ENCODE data around the gene ITGAL.
A peak's percentile ranks its signal among the peaks of the same experiment; 100 is the strongest.

ITGAL gene

GRCh38 chr16:30472328-30472942 lies at the start of gene ITGAL:
ITGAL (plus strand) TSS chr16:30472742; CDS start chr16:30472838, 96 bp downstream.
- peaks cover 44% of the 10 kb centered on the region for H3K4me1 Mint-ChIP-seq (ENCODE audit: low read depth)
- H3K36me3 Mint-ChIP-seq (ENCODE audit: low read depth), result peaks cover 43% of the 10 kb centered on the region
- peak within 1 kb of the TSS; percentile 100 for H3K4me3 Mint-ChIP-seq
- peak within 1 kb of the TSS; percentile 98 for H3K27ac Mint-ChIP-seq
- no peaks in the 10 kb centered on the region for H3K27me3 Mint-ChIP-seq (ENCODE audit: low read depth)
- no peaks in the 10 kb centered on the region for H3K9me3 Mint-ChIP-seq

GRCh38 chr16:30428055-30428454 lies 44.5 kb upstream of the ITGAL start:
- H3K4me1 Mint-ChIP-seq (ENCODE audit: low read depth), result peaks cover 18% of the 10 kb centered on the region
- H3K27me3 Mint-ChIP-seq (ENCODE audit: low read depth), result no peaks in the 10 kb centered on the region
- H3K9me3 Mint-ChIP-seq, result no peaks in the 10 kb centered on the region
- no peak overlapping the region for H3K27ac Mint-ChIP-seq
- peaks cover 18% of the 10 kb centered on the region for H3K36me3 Mint-ChIP-seq (ENCODE audit: low read depth)
- H3K4me3 Mint-ChIP-seq, result no peak overlapping the region

GRCh38 chr16:30429418-30429677 lies 43.2 kb upstream of the ITGAL start:
- peaks cover 14% of the 10 kb centered on the region for H3K36me3 Mint-ChIP-seq (ENCODE audit: low read depth)
- no peaks in the 10 kb centered on the region for H3K27me3 Mint-ChIP-seq (ENCODE audit: low read depth)
- no peak overlapping the region for H3K27ac Mint-ChIP-seq
- H3K4me3 Mint-ChIP-seq, result no peak overlapping the region
- H3K9me3 Mint-ChIP-seq, result no peaks in the 10 kb centered on the region
- peaks cover 26% of the 10 kb centered on the region for H3K4me1 Mint-ChIP-seq (ENCODE audit: low read depth)

GRCh38 chr16:30429678-30430427 lies 42.7 kb upstream of the ITGAL start, which contains the start of gene DCTPP1:
DCTPP1 (minus strand) TSS chr16:30430030; CDS start chr16:30429980, 50 bp downstream.
- no peaks in the 10 kb centered on the region for H3K27me3 Mint-ChIP-seq (ENCODE audit: low read depth)
- H3K4me1 Mint-ChIP-seq (ENCODE audit: low read depth), result peaks cover 29% of the 10 kb centered on the region
- peaks cover 14% of the 10 kb centered on the region for H3K36me3 Mint-ChIP-seq (ENCODE audit: low read depth)
- no peak within 1 kb of the TSS for H3K4me3 Mint-ChIP-seq
- H3K9me3 Mint-ChIP-seq, result no peaks in the 10 kb centered on the region
- no peak within 1 kb of the TSS for H3K27ac Mint-ChIP-seq

GRCh38 chr16:30430428-30430970 lies 42.0 kb upstream of the ITGAL start:
- Mint-ChIP-seq H3K9me3 (no peaks in the 10 kb centered on the region), H3K4me1 (ENCODE audit: low read depth) (peaks cover 31% of the 10 kb centered on the region), H3K4me3 (no peak overlapping the region), H3K36me3 (ENCODE audit: low read depth) (peaks cover 14% of the 10 kb centered on the region), H3K27ac (no peak overlapping the region), H3K27me3 (ENCODE audit: low read depth) (no peaks in the 10 kb centered on the region)

GRCh38 chr16:30434852-30435251 lies 37.7 kb upstream of the ITGAL start:
- Mint-ChIP-seq H3K27ac (peak overlapping the region; percentile 8), H3K27me3 (ENCODE audit: low read depth) (no peaks in the 10 kb centered on the region), H3K9me3 (no peaks in the 10 kb centered on the region), H3K4me3 (peak overlapping the region; percentile 11), H3K36me3 (ENCODE audit: low read depth) (no peaks in the 10 kb centered on the region), H3K4me1 (ENCODE audit: low read depth) (peaks cover 17% of the 10 kb centered on the region)

GRCh38 chr16:30437511-30438046 lies 35.0 kb upstream of the ITGAL start:
- H3K27ac Mint-ChIP-seq, result no peak overlapping the region
- H3K4me3 Mint-ChIP-seq, result no peak overlapping the region

GRCh38 chr16:30438835-30439234 lies 33.7 kb upstream of the ITGAL start:
- peaks cover 9% of the 10 kb centered on the region for H3K36me3 Mint-ChIP-seq (ENCODE audit: low read depth)
- H3K4me1 Mint-ChIP-seq (ENCODE audit: low read depth), result peaks cover 22% of the 10 kb centered on the region
- H3K4me3 Mint-ChIP-seq, result no peak overlapping the region
- H3K27me3 Mint-ChIP-seq (ENCODE audit: low read depth), result no peaks in the 10 kb centered on the region
- no peak overlapping the region for H3K27ac Mint-ChIP-seq
- H3K9me3 Mint-ChIP-seq, result no peaks in the 10 kb centered on the region

More at GRCh38 chr16:30437511-30438046, 35.0 kb upstream of the ITGAL start:
- Mint-ChIP-seq H3K36me3 (ENCODE audit: low read depth) (no peaks in the 10 kb centered on the region), H3K9me3 (no peaks in the 10 kb centered on the region), H3K4me1 (ENCODE audit: low read depth) (peaks cover 17% of the 10 kb centered on the region), H3K27me3 (ENCODE audit: low read depth) (no peaks in the 10 kb centered on the region)

GRCh38 chr16:30439720-30440348 lies 32.7 kb upstream of the ITGAL start:
- no peak overlapping the region for H3K27ac Mint-ChIP-seq
- no peak overlapping the region for H3K4me3 Mint-ChIP-seq
- peaks cover 25% of the 10 kb centered on the region for H3K4me1 Mint-ChIP-seq (ENCODE audit: low read depth)
- H3K27me3 Mint-ChIP-seq (ENCODE audit: low read depth), result no peaks in the 10 kb centered on the region
- H3K36me3 Mint-ChIP-seq (ENCODE audit: low read depth), result peaks cover 19% of the 10 kb centered on the region
- no peaks in the 10 kb centered on the region for H3K9me3 Mint-ChIP-seq

GRCh38 chr16:30443631-30444030 lies 28.9 kb upstream of the ITGAL start:
- H3K27me3 Mint-ChIP-seq (ENCODE audit: low read depth), result no peaks in the 10 kb centered on the region
- peaks cover 38% of the 10 kb centered on the region for H3K4me1 Mint-ChIP-seq (ENCODE audit: low read depth)
- no peaks in the 10 kb centered on the region for H3K9me3 Mint-ChIP-seq
- peaks cover 26% of the 10 kb centered on the region for H3K36me3 Mint-ChIP-seq (ENCODE audit: low read depth)
- no peak overlapping the region for H3K27ac Mint-ChIP-seq
- peak overlapping the region; percentile 94 for H3K4me3 Mint-ChIP-seq

GRCh38 chr16:30444231-30445148 lies 28.1 kb upstream of the ITGAL start:
- H3K27ac Mint-ChIP-seq, result peak overlapping the region; percentile 55
- H3K36me3 Mint-ChIP-seq (ENCODE audit: low read depth), result peaks cover 26% of the 10 kb centered on the region
- H3K4me1 Mint-ChIP-seq (ENCODE audit: low read depth), result peaks cover 40% of the 10 kb centered on the region

GRCh38 chr16:30445149-30445407 lies 27.5 kb upstream of the ITGAL start:
- Mint-ChIP-seq H3K27ac (peak overlapping the region; percentile 55), H3K9me3 (no peaks in the 10 kb centered on the region), H3K27me3 (ENCODE audit: low read depth) (no peaks in the 10 kb centered on the region), H3K36me3 (ENCODE audit: low read depth) (peaks cover 26% of the 10 kb centered on the region), H3K4me3 (peak overlapping the region; percentile 94), H3K4me1 (ENCODE audit: low read depth) (peaks cover 44% of the 10 kb centered on the region)

More at GRCh38 chr16:30444231-30445148, 28.1 kb upstream of the ITGAL start:
- H3K4me3 Mint-ChIP-seq, result peak overlapping the region; percentile 94
- H3K27me3 Mint-ChIP-seq (ENCODE audit: low read depth), result no peaks in the 10 kb centered on the region
- H3K9me3 Mint-ChIP-seq, result no peaks in the 10 kb centered on the region

- Mint-ChIP-seq H3K27me3 (ENCODE audit: low read depth) (no peaks in the 10 kb centered on the region), H3K4me1 (ENCODE audit: low read depth) (peaks cover 47% of the 10 kb centered on the region), H3K9me3 (no peaks in the 10 kb centered on the region), H3K27ac (peak within 1 kb of the TSS; percentile 95), H3K36me3 (ENCODE audit: low read depth) (peaks cover 26% of the 10 kb centered on the region), H3K4me3 (peak within 1 kb of the TSS; percentile 94)
Observed at GRCh38 chr16:30445408-30446202, 26.9 kb upstream of the ITGAL start, which contains the start of gene SEPHS2. SEPHS2 (minus strand) TSS chr16:30445874; CDS start chr16:30445727, 147 bp downstream.

Measured in T-helper 1 cell treated with Interleukin-12 subunit alpha and Interleukin-12 subunit beta and Interleukin-4 antibody, amounts not matched to agents 30 μg/mL and 1 μg/mL, for 36 hours (primary cell).